Fibroblast of gingiva (primary cell): ENCODE data around the gene DTX3.

Source experiments
- DNase-seq: peaks from one replicate; pipeline ENCODE4 v3.0.0-alpha.2; 2011; ENCODE audit warnings: low read depth

DTX3 gene

DNA sequence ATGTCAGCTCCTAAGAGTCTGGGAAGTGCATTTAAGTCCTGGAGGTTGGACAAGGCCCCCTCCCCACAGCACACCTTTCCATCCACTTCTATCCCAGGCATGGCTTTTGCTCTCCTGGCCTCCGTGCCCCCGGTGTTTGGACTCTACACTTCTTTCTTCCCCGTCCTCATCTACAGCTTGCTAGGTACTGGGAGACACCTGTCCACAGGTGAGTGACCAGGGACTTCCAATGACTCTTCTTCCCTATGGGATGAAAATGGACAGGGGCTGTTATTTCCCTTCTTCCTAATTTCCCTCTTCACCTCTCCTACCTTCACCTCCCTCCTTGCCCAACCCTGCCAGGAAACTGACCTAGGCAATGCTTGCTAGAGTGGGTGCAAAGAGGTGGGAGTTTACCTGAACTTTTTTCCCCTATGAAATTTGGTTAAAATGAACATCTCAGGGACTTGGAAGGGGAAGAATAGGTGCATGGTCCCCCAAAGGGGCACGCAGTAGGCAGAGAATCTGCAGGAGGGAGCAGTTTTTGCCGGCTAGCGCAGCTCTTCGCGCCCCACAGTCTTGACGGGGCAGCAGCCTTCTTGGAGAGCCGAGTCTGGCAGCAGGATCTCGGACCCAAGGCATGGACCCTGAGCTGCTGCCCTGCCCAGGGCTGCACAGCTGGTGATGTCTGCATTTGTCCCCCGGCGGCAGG lies 15.8 kb downstream of the DTX3 start:
- DNase-seq: no peak

DNA sequence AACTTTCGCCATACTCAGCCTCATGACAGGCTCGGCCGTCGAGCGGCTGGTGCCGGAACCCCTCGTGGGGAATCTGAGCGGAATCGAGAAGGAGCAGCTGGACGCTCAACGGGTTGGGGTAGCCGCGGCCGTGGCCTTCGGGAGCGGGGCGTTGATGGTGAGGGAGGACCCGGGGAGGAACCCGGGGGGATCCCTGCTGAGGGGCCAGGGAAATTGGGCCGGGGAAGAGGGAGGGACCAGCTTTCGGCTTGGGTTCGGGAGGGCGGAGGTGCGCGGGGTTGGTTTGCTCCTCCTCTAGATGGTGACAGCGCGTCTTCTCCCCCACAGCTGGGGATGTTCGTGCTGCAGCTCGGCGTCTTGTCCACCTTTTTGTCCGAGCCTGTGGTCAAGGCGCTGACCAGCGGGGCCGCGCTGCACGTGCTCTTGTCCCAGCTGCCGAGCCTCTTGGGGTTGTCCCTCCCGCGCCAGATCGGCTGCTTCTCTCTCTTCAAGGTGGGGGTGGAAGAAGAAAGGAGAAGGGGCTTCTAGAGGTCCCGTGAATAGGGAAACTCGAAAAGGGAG lies 16.4 kb downstream of the DTX3 start:
- DNase-seq: no peak

DNA sequence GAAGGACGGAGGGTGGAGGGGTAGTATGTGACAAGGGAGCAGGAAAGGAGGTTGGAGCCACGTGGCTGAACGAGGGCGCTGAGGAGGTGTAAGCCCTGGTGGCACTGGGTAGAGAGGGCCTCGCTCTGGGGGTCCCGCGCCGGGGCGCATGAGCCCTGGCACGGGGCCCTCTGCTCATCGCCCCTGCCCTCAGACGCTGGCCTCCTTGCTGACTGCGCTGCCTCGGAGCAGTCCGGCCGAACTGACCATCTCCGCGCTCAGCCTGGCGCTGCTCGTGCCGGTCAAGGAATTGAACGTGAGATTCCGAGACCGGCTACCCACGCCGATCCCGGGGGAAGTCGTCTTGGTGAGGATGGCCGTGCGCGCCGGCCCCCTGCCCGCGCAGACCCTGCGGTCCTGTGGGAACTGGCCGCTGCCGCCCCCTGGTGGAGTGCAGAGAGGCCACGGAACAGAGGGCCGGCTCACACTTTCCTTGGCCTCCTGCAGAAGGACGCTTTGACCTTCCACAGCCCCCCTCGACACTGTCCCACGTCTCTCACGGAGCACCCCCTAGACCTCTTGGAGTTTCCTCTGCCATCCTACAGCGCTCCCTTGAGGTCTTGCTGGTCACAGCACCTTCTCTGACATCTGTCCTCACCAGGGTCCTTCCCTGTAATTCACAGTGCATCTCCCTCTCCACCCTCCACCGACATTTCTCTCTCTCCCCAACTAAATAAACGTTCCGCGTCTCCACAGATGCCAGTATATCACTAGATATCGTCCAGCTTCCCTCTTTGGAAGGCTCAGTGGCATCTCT lies 17.1 kb downstream of the DTX3 start:
- no peak for DNase-seq

DNA sequence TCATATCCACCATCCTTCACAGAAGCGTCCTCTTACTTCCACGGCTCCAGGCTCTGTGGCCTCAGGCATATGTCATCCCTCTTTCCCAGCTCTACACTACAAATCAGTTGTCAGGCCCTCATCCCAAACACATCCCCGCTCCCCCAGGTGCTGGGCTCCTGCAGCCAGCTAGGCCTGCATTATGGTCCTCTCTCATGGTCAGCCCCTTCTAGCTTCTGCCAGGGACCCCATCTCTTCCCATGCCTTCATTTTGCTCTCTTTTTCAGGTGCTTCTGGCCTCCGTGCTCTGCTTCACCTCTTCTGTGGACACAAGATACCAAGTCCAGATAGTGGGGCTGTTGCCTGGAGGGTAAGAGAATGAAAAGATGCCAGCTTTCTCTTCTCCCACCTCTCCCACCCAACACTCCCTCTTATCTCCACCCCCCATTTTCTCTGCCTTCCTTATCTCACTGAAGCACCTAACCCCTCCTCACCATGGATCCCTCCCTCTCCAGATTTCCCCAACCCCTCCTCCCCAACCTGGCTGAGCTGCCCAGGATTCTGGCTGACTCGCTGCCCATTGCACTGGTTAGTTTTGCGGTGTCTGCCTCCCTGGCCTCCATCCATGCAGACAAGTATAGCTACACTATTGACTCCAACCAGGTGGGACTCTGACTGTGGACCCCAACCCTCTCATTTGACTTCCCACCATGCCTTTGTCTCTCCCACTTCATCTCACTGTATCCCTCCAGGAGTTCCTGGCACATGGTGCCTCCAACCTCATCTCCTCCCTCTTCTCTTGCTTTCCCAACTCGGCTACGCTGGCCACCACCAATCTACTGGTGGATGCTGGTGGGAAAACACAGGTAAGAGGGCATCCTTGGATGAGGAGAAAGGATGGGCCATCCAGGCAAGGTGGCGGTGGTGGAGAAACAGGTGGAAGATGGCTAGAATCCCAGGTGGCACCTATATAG lies 17.9 kb downstream of the DTX3 start:
- DNase-seq: no peak

DNA sequence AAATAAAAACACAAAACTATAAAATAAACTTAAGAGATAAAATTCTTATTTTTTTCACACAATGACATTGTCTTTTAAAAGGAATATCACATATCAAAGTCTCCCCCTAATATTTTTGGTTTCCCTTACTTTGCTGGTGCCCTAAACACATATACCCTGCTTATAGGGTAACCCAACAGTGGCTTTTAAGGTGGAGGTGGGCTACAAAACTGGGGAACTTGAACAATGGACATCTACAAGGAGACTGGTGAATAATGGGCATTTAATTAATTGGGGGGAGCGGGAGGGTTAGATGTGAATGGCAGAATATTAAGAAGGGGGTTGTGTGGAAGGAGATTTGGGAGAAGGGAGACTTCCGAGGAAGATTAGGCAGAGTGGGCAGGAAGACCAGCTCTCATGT lies 18.8 kb downstream of the DTX3 start:
- DNase-seq: no peak

GRCh38 chr12:57623811-57624390 lies 19.3 kb downstream of the DTX3 start:
- DNase-seq: no peak

GRCh38 chr12:57624441-57625220 lies 20.0 kb downstream of the DTX3 start:
- no peak for DNase-seq

DNA sequence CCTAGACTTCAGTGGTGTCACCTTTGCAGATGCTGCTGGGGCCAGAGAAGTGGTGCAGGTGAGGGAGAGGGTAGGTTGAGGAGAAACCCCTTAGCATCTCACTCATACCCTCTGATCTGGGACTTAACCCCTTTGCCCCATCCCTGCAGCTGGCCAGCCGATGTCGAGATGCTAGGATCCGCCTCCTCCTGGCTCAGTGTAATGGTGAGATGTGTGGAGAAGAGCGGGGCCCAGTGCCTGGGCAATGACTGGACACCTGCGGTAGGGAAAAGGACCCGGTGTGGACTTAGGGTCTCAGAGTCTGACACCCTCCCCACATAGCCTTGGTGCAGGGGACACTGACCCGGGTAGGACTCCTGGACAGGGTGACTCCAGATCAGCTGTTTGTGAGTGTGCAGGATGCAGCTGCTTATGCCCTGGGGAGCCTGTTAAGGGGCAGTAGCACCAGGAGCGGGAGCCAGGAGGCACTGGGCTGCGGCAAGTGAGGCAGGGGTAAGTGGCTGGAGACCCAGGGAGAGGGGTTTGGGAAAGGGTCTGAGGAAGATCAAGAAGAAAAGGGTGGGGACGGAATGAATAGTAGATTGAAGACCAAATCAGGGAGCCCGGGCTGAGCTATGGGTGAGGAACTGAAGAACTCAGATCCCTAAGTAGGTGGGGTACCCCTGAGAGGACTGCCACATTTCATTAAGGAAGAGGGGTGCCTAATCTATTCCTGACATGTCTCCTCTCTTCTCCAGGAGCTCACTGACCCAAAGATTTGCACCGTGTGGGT lies 20.8 kb downstream of the DTX3 start:
- DNase-seq: no peak

- DNase-seq: no peak
These were observed 21.7 kb downstream of the DTX3 start for GRCh38 chr12:57626111-57626920.

DNA sequence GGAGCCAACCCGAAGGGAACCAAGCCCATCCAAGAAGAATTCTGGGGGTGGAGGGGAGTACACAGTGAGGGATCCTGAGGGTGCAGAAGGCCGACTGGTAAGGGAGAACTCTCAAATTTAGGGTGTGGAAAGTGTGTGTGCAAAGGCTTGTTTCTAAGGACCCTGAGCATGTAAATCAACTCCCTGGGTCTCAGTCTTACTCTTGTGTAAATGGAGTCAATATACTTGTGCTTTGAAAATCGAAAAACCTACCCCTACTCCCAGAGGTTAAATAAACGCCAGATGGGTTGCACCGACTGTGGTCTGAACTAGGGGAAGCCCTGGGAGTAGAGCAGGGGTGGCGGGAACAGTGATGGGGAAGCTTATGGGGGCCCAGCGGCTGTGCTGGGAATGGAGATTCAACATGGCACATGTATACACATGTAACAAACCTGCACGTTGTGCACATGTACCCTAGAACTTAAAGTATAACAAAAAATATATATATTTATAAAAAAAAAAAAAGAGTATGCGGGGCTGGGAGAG lies 22.4 kb downstream of the DTX3 start:
- DNase-seq: no peak

DNA sequence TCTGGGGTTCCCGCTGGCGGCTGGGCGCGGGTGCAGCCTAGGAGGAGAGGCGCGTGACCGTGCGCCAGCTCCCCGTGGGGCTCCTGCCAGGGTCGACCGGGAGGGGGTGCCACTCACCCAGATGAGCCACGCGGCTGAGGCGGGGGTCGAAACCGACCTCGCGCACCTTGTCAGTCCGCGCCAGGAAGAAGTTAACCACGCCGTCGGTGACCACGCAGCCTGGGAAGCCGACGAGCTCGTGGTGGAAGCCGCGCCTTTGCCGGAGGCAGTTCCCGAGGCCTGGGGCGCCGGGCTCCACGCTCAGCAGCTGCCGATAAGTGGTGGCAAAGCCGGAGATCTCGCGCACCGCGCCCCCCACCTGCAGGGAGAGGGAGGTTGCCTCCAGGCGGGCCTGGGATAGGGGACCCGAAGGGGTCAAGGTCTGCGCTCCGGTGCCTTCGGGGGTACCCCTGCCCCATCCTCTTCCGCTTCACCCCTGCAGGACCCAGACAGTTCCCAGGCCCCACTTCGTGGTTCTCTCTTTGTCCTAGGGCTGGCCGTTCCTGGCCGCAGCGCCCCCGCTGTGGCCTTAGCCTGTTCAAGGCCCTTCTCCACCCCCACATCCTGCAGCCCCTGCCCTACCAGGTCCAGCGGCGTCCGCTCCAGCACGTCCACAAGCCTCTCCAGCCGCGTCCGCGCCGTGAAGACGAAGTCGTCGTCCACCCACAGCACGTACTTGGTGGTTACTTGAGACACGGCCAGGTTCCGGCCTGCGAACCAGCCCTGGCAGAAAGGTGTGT lies 23.1 kb downstream of the DTX3 start:
- no peak for DNase-seq

DNA sequence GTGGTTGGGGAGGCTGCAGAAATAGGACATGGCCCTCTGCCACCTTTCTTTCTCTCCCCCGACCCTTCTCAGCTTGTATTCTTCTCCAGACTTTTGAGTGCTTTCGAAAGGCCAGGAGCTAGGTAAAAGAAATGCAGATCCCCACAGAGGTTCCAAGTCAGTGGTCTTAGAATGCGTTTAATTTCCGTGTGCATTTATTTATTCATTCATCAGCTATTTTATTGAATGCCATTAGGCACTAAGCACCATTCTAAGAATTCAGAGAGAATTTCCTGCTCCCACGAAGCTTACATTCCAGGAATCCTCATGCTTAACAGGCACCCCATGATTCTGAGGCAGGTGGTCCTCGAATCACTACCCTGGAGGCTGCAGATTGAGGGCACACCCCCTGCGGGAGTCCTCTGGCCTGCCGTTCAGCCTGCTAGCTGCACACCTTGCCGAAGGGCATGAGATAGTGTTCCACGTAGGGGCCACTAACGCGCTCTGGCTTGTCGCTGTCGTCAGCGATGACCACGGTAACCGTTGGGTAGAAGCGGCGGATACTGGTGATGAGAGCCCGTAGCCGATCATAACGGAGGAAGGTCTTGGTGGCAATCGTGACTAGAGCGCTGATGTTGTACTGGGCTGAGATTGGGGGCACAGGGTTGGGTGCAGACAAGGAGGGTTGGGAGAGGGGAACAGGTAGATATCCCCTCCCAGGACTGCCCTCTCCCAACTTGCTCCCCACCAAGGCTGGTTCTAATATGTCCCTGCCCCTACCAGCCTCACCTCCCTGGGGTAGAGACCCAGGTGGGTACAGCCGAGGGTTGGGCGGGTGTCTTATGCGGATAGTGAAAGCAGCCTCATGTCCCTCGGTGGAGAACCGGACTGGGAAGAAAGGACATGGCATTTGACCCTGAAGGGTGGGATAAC lies 23.9 kb downstream of the DTX3 start:
- DNase-seq: no peak

GRCh38 chr12:57629897-57630471 lies 25.4 kb downstream of the DTX3 start:
- DNase-seq: no peak

GRCh38 chr12:57630891-57631433 lies 26.3 kb downstream of the DTX3 start:
- DNase-seq: no peak

DNA sequence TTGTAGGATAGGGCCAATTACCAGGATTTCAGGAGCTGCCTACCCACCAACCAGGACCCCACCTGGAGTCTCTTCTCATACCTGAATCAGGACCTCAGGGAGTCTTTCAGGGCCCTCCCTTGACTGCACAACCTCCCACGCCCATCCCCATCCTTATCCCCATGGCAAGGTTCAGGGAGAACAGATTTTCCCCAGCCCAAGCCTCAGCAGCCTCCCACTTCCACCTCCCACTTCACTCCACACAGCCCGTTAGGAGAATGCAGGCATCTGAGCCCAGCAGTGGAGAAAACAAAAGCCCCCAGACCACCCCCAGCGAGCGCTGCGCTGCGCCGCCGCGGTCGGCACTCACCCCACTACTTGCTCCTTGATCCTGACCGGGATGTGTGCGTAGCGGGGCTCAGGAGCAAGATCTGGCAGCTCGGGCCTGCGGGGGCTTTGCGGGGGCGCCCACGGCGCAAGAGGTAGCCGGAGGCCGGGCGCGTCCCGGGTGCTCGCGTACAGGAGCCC lies 27.0 kb downstream of the DTX3 start:
- no peak for DNase-seq
